Stimulated activated CD4-positive, alpha-beta T cell treated with anti-CD3 and anti-CD28 coated beads, Interleukin-4, amount 100 ng/mL, for 1 hour (primary cell): ENCODE measurements around the gene SFN.
"Not testable (repeated sequence)": the region's sequence is repeated elsewhere in the genome, so short reads cannot be mapped to it uniquely, and the experiment has no call there.

ENCODE experiments used
- DNase-seq: peaks from one replicate; pipeline ENCODE4 v3.0.0-alpha.2; 2020

The SFN gene

GRCh38 chr1:26874896-26875295, 11.9 kb downstream of the SFN start:
- DNase-seq, result no peak

GRCh38 chr1:26877326-26877725, 14.4 kb downstream of the SFN start:
- no peak for DNase-seq

GRCh38 chr1:26879793-26880192, 16.8 kb downstream of the SFN start:
- no peak for DNase-seq

GRCh38 chr1:26881611-26882010, 18.7 kb downstream of the SFN start:
- DNase-seq, result not testable (repeated sequence)

GRCh38 chr1:26882696-26883463, 19.9 kb downstream of the SFN start:
- no peak for DNase-seq

- DNase-seq, result no peak
Measured at GRCh38 chr1:26887125-26887524, 24.2 kb downstream of the SFN start.

- no peak for DNase-seq
Measured at GRCh38 chr1:26888231-26888630, 25.3 kb downstream of the SFN start.

GRCh38 chr1:26889551-26890466, 26.9 kb downstream of the SFN start, which contains the start of gene GPN2:
TSS of gene GPN2 (minus strand) at chr1:26890283. CDS start at chr1:26890096, 187 bp downstream.
- peak; percentile 79 for DNase-seq

GRCh38 chr1:26890467-26890796, 27.5 kb downstream of the SFN start:
- DNase-seq, result no peak

GRCh38 chr1:26894263-26894662, 31.3 kb downstream of the SFN start:
- DNase-seq, result no peak

GRCh38 chr1:26897351-26897750, 34.4 kb downstream of the SFN start:
- no peak for DNase-seq

- DNase-seq, result peak; percentile 86
Measured at GRCh38 chr1:26900001-26900814, 37.3 kb downstream of the SFN start, which contains the start of gene GPATCH3. TSS of gene GPATCH3 (minus strand) at chr1:26900467. CDS start at chr1:26900442, 25 bp downstream.

GRCh38 chr1:26900815-26901511, 38.0 kb downstream of the SFN start:
- no peak for DNase-seq

GRCh38 chr1:26907071-26907917, 44.3 kb downstream of the SFN start:
- DNase-seq, result no peak

GRCh38 chr1:26909951-26910342, 47.0 kb downstream of the SFN start:
- no peak for DNase-seq

GRCh38 chr1:26910343-26911160, 47.6 kb downstream of the SFN start:
- no peak for DNase-seq

GRCh38 chr1:26911399-26912146, 48.6 kb downstream of the SFN start:
- no peak for DNase-seq

- DNase-seq, result no peak
Measured at GRCh38 chr1:26912147-26912490, 49.2 kb downstream of the SFN start.

GRCh38 chr1:26913389-26913753, 50.4 kb downstream of the SFN start:
- DNase-seq, result no peak
